Hepatocyte (in vitro differentiated cells): Measurements from ENCODE around the gene LRP1B. TPM values are rescaled to one million over a fixed set of nuclear protein-coding genes. Genes with fewer than 3 reads are reported as not detected.
A peak's percentile ranks its signal among the peaks of the same experiment; 100 is the strongest.

Source experiments
- DNase-seq: peaks from one replicate; pipeline ENCODE4 v3.0.0-alpha.2; 2016; ENCODE audit warnings: low spot score
- H2AFZ ChIP-seq: fragments of 200-600 bp; sonication (generic); 2 replicates; pipeline ENCODE4 v1.6.0; 2016; ENCODE audit warnings: antibody characterized with exemption, mild to moderate bottlenecking
- H3K27ac ChIP-seq: fragments of 200-600 bp; sonication (generic); 2 replicates; pipeline ENCODE4 v1.5.1; 2016; ENCODE audit warnings: mild to moderate bottlenecking
- H3K27me3 ChIP-seq: fragments of 200-600 bp; sonication (generic); 2 replicates; pipeline ENCODE4 v1.6.1; 2016
- H3K36me3 ChIP-seq: fragments of 200-600 bp; sonication (generic); replicated peaks from 2 replicates; pipeline ENCODE4 v1.5.1; 2016; ENCODE audit warnings: low read depth; ENCODE audit not compliant: insufficient read depth
- H3K4me1 ChIP-seq: fragments of 200-600 bp; sonication (generic); 2 replicates; pipeline ENCODE4 v1.5.1; 2016; ENCODE audit warnings: mild to moderate bottlenecking, moderate library complexity; ENCODE audit not compliant: insufficient read depth
- H3K4me2 ChIP-seq: fragments of 200-600 bp; sonication (generic); 2 replicates; pipeline ENCODE4 v1.6.0; 2016
- H3K4me3 ChIP-seq: fragments of 200-600 bp; sonication (generic); 2 replicates; pipeline ENCODE4 v1.5.1; 2016; ENCODE audit warnings: mild to moderate bottlenecking
- H3K79me2 ChIP-seq: fragments of 200-600 bp; sonication (generic); 2 replicates; pipeline ENCODE4 v1.6.0; 2017; ENCODE audit warnings: mild to moderate bottlenecking
- H3K9me2 ChIP-seq: fragments of 200-600 bp; sonication (generic); replicated peaks from 2 replicates; pipeline ENCODE4 v1.6.0; 2017; ENCODE audit warnings: mild to moderate bottlenecking; ENCODE audit not compliant: insufficient read depth
- H3K9me3 ChIP-seq: fragments of 200-600 bp; sonication (generic); 2 replicates; pipeline ENCODE4 v1.5.1; 2016; ENCODE audit warnings: low read depth, mild to moderate bottlenecking
- H4K20me1 ChIP-seq: fragments of 200-600 bp; sonication (generic); 2 replicates; pipeline ENCODE4 v1.6.0; 2016; ENCODE audit warnings: mild to moderate bottlenecking; ENCODE audit not compliant: insufficient read depth, poor library complexity, severe bottlenecking
- CTCF ChIP-seq: fragments of 200-600 bp; sonication (generic); IDR thresholded peaks from 2 replicates; pipeline ENCODE4 v1.5.1; 2016; ENCODE audit warnings: antibody characterized with exemption, mild to moderate bottlenecking; ENCODE audit not compliant: poor library complexity
- EZH2 ChIP-seq: fragments of 200-600 bp; sonication (generic); IDR thresholded peaks from 2 replicates; pipeline ENCODE4 v1.6.1; 2016; ENCODE audit warnings: antibody characterized with exemption, mild to moderate bottlenecking, borderline replicate concordance
- EZH2phosphoT487 ChIP-seq: fragments of 200-600 bp; sonication (generic); IDR thresholded peaks from one replicate; pipeline ENCODE4 v1.6.1; 2018; ENCODE audit warnings: antibody characterized with exemption, mild to moderate bottlenecking, low read depth, moderate library complexity; ENCODE audit not compliant: unreplicated experiment, severe bottlenecking
- WGBS: methylation state at CpG from one replicate; pipeline ENCODE4 v1.1.6; 2016; ENCODE audit warnings: low lambda C conversion rate; ENCODE audit errors: missing lambda C conversion rate; 5-methylcytosine and 5-hydroxymethylcytosine counted together
- polyA plus RNA-seq: library from polyadenylated mRNA; unstranded; fragments of >200 nt; fragmentation: Nextera tagmentation; extraction: Ambion mirVana; gene quantifications from 2 replicates; pipeline ENCODE4 v1.2.1, GENCODE V29; 2016
- total RNA-seq: library from RNA; depleted of rRNA; stranded (reverse); fragments of >200 nt; gene quantifications from 2 replicates; pipeline ENCODE4 v1.2.3, GENCODE V29; 2014

The LRP1B gene
- total and polyA plus RNA-seq, 2 experiments from 2014 or later, result 0.65 to 2.0 TPM

GRCh38 chr2:141943918-141944317 is 186.9 kb downstream of the LRP1B start:
- no peak for DNase-seq
- H3K27me3 ChIP-seq, result no peaks in the 10 kb centered on the region
- WGBS, result 85% methylated on average over 7 of the region's 7 CpGs

GRCh38 chr2:141942006-141942789 is 188.6 kb downstream of the LRP1B start:
- H3K27me3 ChIP-seq, result no peaks in the 10 kb centered on the region
- WGBS, result 78% methylated on average over 5 of the region's 5 CpGs
- no peak overlapping the region for H3K4me3 ChIP-seq
- no peak for DNase-seq
- H3K4me1 ChIP-seq, result no peaks in the 10 kb centered on the region
- TF ChIP-seq CTCF, result peak; percentile 39
- no peak for TF ChIP-seq EZH2
- no peaks in the 10 kb centered on the region for H4K20me1 ChIP-seq
- no peaks in the 10 kb centered on the region for H3K9me3 ChIP-seq
- H3K27ac ChIP-seq, result no peak overlapping the region
- no peaks in the 10 kb centered on the region for H3K9me2 ChIP-seq
- H3K79me2 ChIP-seq, result no peaks in the 10 kb centered on the region
- H3K36me3 ChIP-seq, result no peaks in the 10 kb centered on the region
- H3K4me2 ChIP-seq, result no peak overlapping the region
- H2AFZ ChIP-seq, result no peak overlapping the region

More at GRCh38 chr2:141943918-141944317, 186.9 kb downstream of the LRP1B start:
- no peaks in the 10 kb centered on the region for H3K9me2 ChIP-seq
- no peaks in the 10 kb centered on the region for H3K36me3 ChIP-seq
- H3K4me2 ChIP-seq, result no peak overlapping the region
- no peaks in the 10 kb centered on the region for H4K20me1 ChIP-seq
- TF ChIP-seq EZH2 (no peak), EZH2phosphoT487 (no peak), CTCF (no peak)
- H2AFZ ChIP-seq, result no peak overlapping the region
- H3K27ac ChIP-seq, result no peak overlapping the region
- H3K4me3 ChIP-seq, result no peak overlapping the region
- no peaks in the 10 kb centered on the region for H3K9me3 ChIP-seq
- no peaks in the 10 kb centered on the region for H3K4me1 ChIP-seq
- H3K79me2 ChIP-seq, result no peaks in the 10 kb centered on the region

DNA sequence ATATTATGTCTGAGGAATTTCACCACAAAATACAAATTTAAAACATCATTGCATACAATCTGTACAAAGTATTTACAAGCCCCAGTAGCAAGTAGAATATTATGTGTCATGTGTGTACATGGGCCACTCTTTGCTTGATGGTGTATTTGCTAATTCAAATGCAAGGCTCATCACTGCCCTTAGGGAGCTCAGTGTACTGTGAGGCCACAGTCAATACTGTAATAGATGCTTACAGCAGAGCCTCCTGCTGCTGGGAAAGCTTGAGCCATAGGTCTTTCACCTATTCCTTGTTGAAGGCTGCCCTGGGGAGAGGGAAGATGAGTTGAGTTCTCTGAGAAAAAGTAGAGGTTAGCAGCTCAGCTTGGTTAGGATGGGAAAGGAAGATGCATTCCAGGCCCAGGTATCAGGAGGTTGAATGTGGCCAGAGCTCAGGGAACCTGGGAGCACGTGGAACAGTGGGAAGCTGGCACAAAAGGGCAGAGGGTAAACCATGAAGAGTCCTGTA is 189.6 kb downstream of the LRP1B start:
- Histone ChIP-seq H3K9me3 (no peaks in the 10 kb centered on the region), H3K4me2 (no peak overlapping the region), H3K4me3 (no peak overlapping the region), H3K9me2 (no peaks in the 10 kb centered on the region), H3K4me1 (no peaks in the 10 kb centered on the region), H3K36me3 (no peaks in the 10 kb centered on the region), H3K79me2 (no peaks in the 10 kb centered on the region), H3K27me3 (no peaks in the 10 kb centered on the region), H2AFZ (no peak overlapping the region), H4K20me1 (no peaks in the 10 kb centered on the region), H3K27ac (no peak overlapping the region)
- 80% methylated on average over 1 of the region's 1 CpG for WGBS
- TF ChIP-seq EZH2phosphoT487, result no peak
- TF ChIP-seq CTCF, result no peak
- no peak for TF ChIP-seq EZH2
- no peak for DNase-seq
